ENCODE results near the gene SETDB1.

Gene SETDB1

DNA sequence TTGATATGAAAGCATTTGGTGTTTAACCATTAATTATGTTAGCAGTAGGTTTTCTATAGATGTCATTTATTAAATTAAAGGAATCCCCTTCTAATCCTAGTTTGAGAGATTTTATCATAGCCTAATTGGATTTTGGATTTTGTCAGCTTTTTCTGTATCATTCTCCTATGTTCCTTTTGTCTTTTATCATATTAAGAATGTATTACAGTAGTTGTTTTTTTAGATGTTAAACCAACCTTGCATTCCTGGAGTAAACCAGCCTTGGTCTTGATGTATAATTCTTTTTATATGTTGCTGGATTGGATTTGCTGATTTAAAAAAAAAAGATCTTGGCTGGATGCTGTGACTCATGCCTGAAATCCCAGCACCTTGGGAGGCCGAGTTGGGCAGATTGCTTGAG is 5.6 kb downstream of the SETDB1 start:
- DNase-seq: no peak

DNA sequence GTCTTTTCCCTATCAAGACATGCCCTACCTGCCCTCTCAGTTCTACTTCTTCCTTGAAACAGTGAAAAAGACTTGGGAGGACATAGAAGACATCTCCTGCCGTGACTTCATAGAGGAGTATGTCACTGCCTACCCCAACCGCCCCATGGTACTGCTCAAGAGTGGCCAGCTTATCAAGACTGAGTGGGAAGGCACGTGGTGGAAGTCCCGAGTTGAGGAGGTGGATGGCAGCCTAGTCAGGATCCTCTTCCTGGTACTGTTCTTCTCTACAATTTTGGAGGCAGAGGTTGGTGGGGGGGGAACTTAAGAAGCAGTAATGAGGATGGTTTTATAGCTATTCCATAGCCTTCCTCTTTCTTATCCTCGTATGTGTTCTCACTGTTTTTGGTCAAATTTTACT is 18.7 kb downstream of the SETDB1 start:
- no peak for DNase-seq

DNA sequence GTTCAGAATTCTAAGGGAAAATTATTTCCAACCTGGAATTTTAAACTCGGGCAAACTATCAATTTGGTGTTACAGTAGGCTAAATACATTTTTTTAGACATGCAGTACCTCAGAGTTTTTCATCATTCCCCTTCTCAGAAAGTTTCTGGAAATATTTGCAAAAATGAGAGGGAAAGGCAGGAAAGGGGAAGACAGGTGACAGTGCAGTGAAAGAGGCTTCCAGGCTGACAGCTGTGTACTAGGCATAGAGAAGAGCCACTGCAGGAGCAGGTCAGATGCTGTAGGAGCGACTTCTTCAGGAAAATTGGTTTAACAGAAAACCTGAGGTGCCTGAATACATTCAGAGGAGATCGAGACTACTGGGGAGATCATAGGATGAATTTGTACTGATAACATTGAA is 28.5 kb downstream of the SETDB1 start:
- DNase-seq: no peak

DNA sequence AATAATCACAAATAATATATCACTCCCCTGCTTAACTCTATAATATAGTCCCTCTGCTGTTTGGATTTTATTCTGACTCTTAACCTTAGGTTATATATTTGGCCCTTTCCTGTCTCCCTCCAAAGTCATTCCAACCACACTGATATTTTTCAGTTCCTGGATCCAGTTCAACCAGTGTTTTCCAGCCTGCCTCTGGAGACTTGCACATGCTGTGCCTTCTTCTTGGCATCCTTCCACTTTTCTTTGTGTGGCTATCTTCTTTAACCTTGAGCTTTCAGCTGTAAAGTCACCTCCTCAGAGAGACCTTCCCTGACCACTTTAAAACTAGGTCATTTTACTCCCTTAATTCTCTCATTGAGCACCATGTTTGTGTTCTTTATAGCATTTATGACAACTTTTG is 29.1 kb downstream of the SETDB1 start:
- no peak for DNase-seq

DNA sequence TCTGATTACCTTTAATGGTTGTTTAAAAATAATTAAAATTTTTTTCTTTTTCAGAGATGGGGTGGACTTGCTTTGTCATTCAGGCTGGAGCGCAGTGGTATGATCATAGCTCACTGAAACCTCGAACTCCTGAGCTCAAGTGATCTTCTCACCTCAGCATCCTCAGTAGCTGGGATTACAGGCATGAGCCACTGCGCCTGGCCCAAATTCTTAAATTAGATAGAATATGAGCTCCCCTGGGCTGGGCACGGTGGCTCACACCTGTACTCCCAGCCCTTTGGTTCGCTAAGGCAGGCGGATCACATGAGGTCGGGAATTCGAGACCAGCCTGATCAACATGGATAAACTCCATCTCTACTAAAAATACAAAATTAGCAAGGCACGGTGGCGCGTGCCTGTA is 31.5 kb downstream of the SETDB1 start:
- no peak for DNase-seq

DNA sequence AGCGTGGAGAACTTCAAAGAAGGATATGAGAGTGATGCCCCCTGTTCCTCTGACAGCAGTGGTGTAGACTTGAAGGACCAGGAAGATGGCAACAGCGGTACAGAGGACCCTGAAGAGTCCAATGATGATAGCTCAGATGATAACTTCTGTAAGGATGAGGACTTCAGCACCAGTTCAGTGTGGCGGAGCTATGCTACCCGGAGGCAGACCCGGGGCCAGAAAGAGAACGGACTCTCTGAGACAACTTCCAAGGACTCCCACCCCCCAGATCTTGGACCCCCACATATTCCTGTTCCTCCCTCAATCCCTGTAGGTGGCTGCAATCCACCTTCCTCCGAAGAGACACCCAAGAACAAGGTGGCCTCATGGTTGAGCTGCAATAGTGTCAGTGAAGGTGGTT is 34.5 kb downstream of the SETDB1 start:
- DNase-seq: no peak

DNA sequence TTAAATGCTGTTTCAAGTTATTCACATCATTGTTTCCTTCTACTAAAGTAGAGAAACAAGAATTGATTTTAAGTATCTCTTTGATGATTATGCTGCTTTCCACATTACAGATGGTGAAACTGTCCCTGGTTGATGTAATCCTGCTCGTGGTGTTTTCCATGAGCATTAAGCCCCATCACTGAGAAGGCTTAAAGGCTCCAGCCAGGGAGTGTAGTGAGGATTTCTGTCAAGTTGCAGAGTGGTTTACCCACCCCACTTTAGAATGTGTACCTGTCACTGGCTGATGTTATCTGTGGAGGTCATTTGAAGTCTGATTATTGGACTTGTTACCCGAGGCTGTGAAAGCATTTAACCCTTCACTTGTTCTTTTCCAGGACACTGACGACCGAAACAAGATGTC is 35.6 kb downstream of the SETDB1 start:
- DNase-seq: no peak

DNA sequence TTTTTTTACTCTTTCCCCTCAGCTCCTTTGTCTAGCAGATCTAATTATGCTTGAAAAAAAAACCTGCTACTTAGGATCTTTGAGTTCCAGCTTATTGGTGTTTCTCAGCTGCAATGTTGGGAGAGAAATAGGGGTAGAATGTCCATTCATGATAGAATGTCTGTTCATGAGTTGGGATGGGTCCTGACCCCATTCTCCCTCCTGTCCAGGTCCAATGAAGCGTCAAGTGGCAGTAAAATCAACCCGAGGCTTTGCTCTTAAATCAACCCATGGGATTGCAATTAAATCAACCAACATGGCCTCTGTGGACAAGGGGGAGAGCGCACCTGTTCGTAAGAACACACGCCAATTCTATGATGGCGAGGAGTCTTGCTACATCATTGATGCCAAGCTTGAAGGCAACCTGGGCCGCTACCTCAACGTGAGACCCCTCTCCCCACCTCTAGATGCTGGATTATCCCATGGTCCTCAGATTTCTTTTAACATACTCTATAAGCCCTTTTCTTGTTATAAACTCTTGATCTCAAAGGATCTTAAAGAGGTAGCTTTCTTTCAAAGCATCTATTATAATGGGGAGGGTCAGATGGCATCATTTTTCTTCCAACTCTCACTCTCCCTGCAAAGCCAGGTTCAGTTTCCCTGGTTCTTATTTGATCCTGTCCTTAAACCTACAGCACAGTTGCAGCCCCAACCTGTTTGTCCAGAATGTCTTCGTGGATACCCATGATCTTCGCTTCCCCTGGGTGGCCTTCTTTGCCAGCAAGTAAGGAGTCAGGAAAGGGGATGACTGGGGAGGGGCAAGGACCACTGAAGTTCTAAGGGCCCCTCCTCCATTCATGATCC is 37.4 kb downstream of the SETDB1 start:
- DNase-seq: no peak

DNA sequence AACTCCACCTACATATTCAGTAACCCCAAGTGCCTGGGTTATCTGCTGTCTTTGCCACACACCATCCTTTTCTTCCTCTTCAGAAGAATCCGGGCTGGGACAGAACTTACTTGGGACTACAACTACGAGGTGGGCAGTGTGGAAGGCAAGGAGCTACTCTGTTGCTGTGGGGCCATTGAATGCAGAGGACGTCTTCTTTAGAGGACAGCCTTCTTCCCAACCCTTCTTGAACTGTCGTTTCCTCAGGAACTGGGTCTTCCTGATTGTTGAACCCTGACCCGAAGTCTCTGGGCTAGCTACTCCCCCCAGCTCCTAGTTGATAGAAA is 38.0 kb downstream of the SETDB1 start:
- no peak for DNase-seq

DNA sequence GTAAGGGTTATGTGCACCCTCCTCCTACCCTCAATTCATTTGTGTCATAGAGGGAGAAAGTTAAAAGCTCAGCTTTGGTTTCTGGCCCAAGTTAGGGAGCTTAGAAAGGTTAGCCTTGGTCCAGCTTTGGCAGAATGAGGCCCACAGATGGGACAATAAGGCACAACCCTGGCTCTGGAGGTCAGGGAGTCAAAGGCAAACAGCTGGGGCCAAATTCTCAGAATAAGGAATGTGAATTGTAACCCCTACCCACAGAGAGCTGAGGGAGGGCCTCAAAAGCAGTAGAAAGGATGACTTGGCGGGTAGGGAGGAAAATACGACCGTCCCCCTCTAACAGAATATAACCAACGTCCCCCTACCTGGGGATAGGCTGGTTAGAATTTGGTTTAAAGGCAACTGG is 39.4 kb downstream of the SETDB1 start:
- no peak for DNase-seq

DNA sequence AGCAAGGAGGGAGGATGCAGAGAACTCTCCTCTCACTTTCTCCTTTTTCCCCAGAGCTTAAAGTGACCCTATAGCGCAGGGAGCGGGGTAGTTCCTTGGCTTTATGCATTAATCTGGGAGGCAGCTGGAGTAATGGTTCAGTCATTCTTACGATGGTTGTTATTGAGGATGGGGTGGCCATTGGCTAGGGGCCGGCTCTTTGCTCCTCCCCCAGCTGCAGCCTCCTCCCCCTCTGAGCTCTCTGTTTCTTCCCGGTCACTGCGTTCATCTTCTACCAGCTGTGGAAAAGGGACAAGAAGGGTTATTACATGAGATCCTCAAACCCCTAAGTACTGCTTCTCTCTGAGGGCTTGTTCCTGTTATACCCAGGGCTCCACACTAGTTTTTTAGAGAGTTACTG is 39.8 kb downstream of the SETDB1 start:
- no peak for DNase-seq

DNA sequence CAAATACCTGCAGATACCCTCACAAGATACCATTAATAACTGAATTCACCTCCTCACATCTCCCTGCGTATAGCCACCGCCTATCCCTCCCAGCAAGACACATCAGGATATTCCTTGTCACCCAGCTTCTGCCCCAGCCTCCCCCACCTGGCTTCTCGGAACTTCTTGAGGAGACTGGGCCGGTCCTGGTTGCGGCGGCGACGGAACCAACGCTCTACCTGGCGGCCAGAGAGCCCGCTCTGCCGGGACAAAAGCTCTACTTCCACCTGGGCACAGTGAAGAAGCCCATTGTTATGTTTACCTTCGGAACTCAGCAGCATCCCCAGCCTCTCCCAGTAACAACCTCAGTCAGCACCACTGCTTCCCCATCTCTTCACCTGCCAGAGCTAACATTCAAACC is 41.8 kb downstream of the SETDB1 start:
- no peak for DNase-seq

DNA sequence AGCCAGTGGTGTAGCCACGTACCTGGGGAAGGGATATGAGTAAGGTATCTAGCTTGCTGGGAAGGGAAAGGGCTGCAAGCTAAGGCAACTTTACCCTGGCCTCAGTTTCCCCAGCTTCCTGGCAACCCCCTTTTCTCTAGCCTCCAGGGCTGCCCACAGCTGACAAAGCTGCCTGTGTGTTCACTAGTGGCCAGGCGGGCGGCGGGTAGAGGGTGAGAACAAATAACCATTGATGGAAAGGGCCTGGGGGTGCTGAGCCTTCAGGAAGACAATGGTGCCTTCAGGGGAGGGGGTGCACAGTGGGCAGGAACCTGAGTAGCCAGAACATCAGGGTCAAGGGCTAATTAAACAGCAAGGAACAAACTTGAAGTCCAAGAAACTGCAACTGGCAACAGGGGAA is 42.3 kb downstream of the SETDB1 start:
- no peak for DNase-seq

DNA sequence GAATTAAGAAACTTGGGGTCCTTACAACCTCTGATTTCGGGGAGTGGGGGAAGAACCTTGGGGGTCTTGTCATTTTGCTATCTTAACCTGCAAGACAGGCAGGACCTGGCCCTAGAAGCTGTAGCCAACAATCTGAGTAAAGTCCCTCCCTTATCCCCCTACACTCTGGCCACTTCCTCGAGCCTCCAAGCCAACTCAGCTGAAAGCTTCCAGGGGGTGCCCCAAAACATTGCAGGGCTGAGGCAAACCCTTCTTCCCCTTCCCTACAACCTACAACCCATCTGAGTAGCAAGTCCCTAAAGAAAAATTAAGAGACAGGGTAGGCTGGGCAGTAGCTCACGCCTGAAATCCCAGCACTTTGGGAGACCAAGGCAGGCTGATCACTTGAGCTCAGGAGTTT is 43.5 kb downstream of the SETDB1 start:
- no peak for DNase-seq

DNA sequence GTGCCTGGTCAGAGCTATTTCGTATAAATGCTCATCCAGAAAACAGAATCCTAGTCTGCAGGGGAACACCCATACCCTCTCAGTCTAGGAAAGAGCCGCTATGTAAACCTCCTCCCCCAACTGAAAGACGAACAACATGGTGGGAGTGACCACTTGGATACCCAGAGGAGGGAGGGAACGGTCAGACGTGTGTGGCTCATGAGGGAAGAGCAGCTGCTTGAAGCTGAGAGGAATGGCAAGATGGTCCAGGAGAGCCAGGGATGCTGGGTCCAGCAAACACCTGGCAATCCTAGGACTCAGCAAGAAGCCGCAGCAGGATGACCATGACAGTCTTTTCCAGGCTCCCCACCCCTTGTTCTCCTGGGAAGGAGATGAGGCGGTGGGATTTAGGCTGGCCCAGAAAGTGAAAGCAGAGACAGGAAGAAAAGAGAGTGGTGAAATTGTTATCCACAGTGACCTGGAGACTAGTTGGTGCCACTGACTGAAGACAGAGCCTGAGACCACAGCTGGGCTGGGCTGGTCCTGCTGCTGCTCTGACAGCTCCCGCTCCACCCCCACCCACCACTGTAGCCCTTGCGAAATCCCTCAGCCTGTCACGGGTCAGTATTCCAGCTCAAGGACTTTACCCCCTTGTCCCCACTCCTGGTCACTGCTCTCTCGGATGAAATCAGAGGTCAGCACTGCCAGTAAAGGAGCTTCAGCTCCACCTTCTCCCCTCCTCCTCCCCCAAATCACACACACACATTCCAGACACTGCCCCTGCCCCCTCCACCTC is 44.8 kb downstream of the SETDB1 start:
- no peak for DNase-seq

DNA sequence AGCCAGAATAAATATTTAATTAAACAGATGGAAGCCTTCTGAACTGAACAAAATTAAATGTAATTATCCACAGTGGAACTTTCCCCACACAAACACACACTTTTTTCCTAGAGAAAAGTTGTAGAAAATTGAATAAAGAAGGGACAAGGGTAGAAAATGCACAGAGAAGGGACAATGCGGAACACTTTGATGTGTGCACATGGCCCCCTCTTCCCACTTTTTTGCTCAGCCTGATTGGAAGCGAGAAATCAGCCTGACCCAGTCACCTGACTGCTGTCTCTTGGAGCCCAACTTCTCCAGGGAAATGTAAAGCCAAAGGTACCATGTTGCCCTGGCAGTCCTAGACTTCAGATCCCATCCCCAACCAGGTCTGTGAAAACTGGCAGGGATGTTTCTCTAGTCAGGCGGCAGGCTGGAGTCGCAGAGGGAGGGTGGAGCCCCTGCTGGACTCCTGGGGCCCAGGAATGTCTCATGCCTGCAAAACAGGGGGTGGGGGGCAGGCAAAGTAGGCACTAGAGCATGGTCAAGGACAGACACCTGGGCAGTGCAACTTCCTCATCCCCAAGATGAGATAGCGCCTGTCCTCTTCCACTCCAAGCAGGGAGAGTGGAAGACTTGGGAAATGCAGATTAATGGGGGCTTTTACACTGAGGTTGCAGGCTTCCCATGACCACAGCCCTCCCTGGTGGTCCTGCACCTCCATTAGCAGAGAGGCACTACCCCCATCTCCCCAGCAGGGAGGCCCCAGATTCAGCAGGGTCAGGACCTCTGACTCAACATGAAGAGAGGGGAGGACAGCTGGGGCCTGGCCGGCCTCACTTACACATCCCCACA is 45.6 kb downstream of the SETDB1 start:
- no peak for DNase-seq

DNA sequence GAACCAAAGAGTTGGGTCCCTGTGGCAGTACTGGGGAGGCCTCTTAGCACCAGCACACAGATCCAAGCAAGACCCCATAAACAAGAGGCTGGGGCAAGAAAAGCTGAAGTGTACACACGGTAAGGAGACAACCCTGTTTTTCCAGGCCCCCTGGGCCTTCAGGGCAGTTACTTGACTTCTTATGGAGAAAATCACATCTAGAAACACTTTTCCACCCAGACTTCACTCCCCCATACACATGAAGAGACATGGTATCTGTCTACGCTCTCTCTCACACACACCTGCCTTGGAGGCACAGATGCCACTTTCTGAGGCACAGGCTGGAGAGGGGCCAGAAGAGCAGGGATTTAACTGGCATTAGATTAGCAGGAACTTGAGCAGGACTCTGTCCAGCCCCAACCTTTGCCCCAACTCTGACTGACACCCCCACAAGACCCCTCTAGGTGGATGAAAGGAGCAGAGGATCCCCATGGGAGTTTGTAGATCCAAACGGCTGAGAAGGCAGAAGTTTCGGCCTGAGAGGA is 46.3 kb downstream of the SETDB1 start:
- DNase-seq: no peak

DNA sequence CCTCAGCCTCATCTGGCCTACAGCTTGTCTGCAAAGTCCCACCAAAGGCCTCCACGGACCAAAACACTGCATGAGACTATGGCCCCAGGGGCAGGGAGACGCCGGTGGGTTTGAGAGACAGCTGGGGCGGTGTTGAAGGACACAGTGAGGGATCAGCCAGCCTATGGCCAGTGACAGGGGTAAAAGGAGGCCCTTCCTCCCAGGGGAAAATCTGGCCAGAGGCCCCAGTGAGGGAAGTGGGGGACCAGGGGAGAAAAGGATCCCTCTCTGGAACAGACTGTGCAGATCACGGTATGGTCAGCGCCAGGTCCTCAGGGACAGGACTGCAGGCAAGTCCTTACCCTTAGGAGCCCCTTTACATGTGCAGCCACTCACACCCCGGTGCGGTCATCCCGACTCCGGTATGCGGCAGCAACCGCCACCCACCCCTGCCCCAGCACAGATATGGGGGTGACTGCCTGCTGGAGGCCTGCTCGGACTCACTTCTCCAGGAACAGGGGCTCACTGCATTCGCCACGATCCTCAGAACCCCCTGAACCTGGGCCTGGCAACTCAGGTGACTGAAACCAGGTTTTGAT is 47.2 kb downstream of the SETDB1 start:
- DNase-seq: no peak

DNA sequence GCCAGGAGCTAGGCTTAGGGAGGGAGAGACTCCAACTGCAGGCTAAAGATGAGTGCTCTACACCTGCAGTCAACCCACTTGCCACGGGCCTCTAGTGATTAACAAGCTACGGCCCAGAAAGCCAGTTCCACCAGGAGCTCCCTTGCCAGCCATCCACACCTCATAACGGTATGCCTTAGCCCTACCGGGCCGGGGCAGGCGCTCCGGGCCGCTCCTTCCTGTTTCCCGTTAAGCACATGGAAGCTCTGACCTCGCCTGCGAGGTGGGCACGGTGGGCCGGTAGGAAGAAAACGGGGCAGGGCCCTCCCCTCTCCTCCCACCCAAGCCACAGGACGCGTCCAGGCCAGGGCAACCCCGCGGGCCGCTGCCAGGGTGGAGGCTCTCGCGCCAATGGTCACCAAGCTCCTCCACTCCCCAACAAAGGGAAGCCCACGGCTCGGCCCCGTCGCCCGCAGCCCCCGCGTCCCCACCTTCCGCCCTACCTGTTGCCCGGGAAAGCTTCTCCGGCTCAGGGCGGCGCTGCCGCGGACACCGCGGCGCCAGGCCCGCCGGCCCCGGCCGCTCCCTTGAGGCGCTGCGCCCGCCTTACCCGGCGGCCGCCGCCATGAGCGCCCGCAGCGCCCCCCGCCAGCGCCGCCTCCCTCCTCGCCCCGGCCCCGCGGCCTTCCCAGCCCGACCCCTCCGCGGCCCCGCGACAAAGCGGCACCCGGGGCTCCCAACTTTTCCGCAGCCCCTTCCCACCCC is 47.8 kb downstream of the SETDB1 start:
- peak; percentile 14 for DNase-seq

DNA sequence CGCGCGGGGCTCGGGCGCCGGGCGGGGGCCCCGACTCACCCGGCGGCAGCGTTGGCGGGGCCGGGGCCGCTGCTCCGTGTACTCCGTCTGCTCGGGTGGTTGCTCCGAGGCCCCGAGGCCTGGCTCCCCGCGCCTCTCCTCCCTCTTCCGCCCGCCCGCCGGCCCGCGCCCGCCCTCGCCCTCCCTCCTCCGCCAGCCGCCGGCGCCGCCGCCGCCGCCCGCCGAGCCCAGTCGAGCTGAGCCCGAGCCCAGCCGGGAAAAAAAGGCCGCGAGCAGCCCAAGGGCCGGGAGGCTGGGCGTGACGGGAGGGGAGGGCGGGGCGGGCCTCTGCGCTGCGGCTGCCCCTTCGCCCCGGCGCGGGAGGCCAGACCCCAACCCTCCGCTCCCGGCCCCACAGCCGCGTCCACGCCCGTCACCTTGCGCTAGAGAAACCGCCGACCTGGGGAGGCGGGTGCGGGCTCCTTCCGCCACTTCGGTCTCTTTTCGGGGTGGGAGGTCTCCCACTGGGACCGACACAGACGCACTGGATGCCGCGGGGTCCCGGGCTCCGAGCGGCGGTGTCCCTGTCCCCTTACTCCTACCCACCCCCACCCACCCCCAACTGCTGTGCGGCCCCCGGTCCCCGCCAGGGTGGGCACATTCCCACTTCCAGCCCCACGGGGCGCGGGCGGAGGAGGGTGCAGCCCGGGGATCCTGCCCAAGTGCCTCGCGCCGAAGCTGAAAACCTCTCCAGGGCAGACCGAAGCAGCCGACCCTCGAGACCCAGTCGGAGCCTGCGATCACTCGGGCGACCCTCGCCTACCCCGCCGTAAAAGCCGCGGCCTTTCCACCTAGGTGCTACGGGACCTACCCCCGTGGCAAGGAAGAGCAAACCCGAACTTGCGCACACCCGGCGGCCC is 48.7 kb downstream of the SETDB1 start, which contains the start of gene CERS2:
TSS of gene CERS2 (minus strand) at position 256 of the 899 bp plus-strand sequence. CDS start 5,745 bp downstream, outside the sequence.
- DNase-seq: peak; percentile 79

DNA sequence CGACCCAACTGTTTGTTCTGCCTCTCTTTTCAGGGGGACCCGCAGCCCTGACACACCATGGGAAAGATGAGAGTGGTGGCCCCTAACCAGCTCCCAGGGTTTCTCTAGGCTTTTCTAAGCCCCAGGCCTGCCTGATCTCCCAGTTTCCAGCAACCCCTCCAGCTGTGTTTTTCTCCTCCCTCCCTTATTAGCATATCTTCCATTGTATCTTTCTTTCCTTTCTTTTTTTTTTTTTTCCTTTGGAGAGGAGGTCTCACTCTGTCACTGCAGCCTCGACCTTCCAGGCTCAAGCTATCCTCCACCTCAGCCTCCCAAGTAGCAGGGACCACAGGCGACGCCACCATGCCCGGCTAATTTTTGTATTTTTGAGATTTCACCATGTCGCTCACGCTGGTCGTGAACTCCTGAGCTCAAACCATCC is 50.2 kb downstream of the SETDB1 start:
- no peak for DNase-seq

Measured in T-helper 9 cell (primary cell).